Measurements from ENCODE around the gene ARPC2. TPM values are rescaled to one million over a fixed set of nuclear protein-coding genes. Genes with fewer than 3 reads are reported as not detected.

ARPC2 gene
- total RNA-seq, 1 donor from 2014 or later = 265 TPM

DNA sequence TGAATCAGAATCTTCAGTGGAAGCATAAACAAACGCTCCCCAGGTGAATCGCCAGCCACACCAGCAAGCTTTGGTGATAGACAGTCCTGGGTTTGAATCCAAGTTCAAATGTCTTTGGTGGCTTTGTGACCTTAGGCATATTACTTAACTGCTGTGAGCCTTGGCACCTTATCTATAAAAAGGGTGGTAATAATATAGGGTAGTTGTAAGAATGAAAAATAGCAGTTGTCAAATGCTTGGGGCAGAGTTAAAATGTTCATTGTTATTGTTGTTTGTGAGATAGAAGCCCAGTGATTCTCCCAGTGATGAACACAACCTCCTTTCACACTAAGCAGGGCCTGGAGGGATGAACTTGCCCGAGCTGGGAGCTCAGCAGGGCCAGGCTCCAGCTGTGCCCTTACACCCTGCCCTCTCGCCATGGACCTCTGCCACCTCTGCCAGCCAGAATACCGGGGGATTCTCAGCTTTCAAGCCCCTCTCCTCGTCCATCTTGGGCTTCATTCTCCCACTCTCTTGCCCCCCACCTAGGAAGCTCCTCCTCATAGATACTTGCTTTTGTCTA is 81.4 kb downstream of the ARPC2 start:
- Mint-ChIP-seq H3K4me3 (ENCODE audit: unreplicated experiment) (no peak overlapping the region), H3K4me1 (ENCODE audit: unreplicated experiment) (no peaks in the 10 kb centered on the region), H3K27ac (ENCODE audit: unreplicated experiment) (no peak overlapping the region), H3K36me3 (ENCODE audit: unreplicated experiment) (no peaks in the 10 kb centered on the region), H3K27me3 (ENCODE audit: unreplicated experiment) (no peaks in the 10 kb centered on the region), H3K9me3 (ENCODE audit: unreplicated experiment) (no peaks in the 10 kb centered on the region)
- no peak for DNase-seq (ENCODE audit: extremely low spot score, unreplicated experiment)
- TF ChIP-seq CTCF (IDR thresholded peaks at IDR 0.05) = no peak

- no peak overlapping the region for H3K4me3 Mint-ChIP-seq (ENCODE audit: unreplicated experiment)
- no peak for DNase-seq (ENCODE audit: extremely low spot score, unreplicated experiment)
These were observed 83.2 kb downstream of the ARPC2 start for GRCh38 chr2:218300141-218300540.

GRCh38 chr2:218301176-218301819 is 84.3 kb downstream of the ARPC2 start:
- no peaks in the 10 kb centered on the region for H3K9me3 Mint-ChIP-seq (ENCODE audit: unreplicated experiment)
- H3K27ac Mint-ChIP-seq (ENCODE audit: unreplicated experiment) = no peak overlapping the region

More at GRCh38 chr2:218300141-218300540, 83.2 kb downstream of the ARPC2 start:
- Mint-ChIP-seq H3K27me3 (ENCODE audit: unreplicated experiment) (no peaks in the 10 kb centered on the region), H3K27ac (ENCODE audit: unreplicated experiment) (no peak overlapping the region), H3K9me3 (ENCODE audit: unreplicated experiment) (no peaks in the 10 kb centered on the region), H3K4me1 (ENCODE audit: unreplicated experiment) (no peaks in the 10 kb centered on the region), H3K36me3 (ENCODE audit: unreplicated experiment) (no peaks in the 10 kb centered on the region)
- TF ChIP-seq CTCF (IDR thresholded peaks at IDR 0.05) = no peak

More at GRCh38 chr2:218301176-218301819, 84.3 kb downstream of the ARPC2 start:
- Mint-ChIP-seq H3K4me3 (ENCODE audit: unreplicated experiment) (no peak overlapping the region), H3K27me3 (ENCODE audit: unreplicated experiment) (no peaks in the 10 kb centered on the region), H3K4me1 (ENCODE audit: unreplicated experiment) (no peaks in the 10 kb centered on the region), H3K36me3 (ENCODE audit: unreplicated experiment) (no peaks in the 10 kb centered on the region)
- DNase-seq (ENCODE audit: extremely low spot score, unreplicated experiment) = peak; percentile 93
- peak; percentile 93 for TF ChIP-seq CTCF (IDR thresholded peaks at IDR 0.05)

Small RNAs within 50 kb of the gene (microRNA-seq; reads per million reads assigned to microRNA genes)
- gene MIR6513 (ENCODE audit: unreplicated experiment) = not detected

Other genes with a start within 250 kb of the ARPC2 start
- gene TNS1, start 214.2 kb upstream of the ARPC2 start, total RNA-seq = 80.8 and 82.5 TPM in 2 replicates
- gene RUFY4, start 147.9 kb upstream of the ARPC2 start, total RNA-seq = not detected in 2 replicates
- not detected in 2 replicates for gene CXCR2, start 91.2 kb upstream of the ARPC2 start, total RNA-seq
- gene CXCR1, start 50.2 kb upstream of the ARPC2 start, total RNA-seq = not detected in 2 replicates
- not detected in 2 replicates for gene GPBAR1, start 43.8 kb downstream of the ARPC2 start, total RNA-seq
- gene AAMP, start 52.9 kb downstream of the ARPC2 start, total RNA-seq = 62.9 and 66.3 TPM in 2 replicates
- gene PNKD, start 53.3 kb downstream of the ARPC2 start, total RNA-seq = 43.0 and 45.0 TPM in 2 replicates
- gene TMBIM1, start 75.3 kb downstream of the ARPC2 start, total RNA-seq = 86.4 and 97.4 TPM in 2 replicates
- not detected in 2 replicates for gene CATIP, start 139.7 kb downstream of the ARPC2 start, total RNA-seq
- gene SLC11A1, start 165.1 kb downstream of the ARPC2 start, total RNA-seq = 0.16 and 0.21 TPM in 2 replicates
- 131 and 138 TPM in 2 replicates for gene CTDSP1, start 182.7 kb downstream of the ARPC2 start, total RNA-seq
- 0.57 TPM in 1 of 2 replicates, not detected in the other for gene VIL1, start 201.9 kb downstream of the ARPC2 start, total RNA-seq